Right hindlimb (tissue), 1 donor: Measurements from ENCODE around the gene SMIM35.
A peak's percentile ranks its signal among the peaks of the same experiment; 100 is the strongest.
"Not testable (repeated sequence)": the region's sequence is repeated elsewhere in the genome, so short reads cannot be mapped to it uniquely, and the experiment has no call there.

ENCODE experiments used
- DNase-seq: peaks from one replicate; pipeline ENCODE4 v3.0.0-alpha.2; 2018

The SMIM35 gene

GRCh38 chr11:118027694-118028093, 59.1 kb downstream of the SMIM35 start:
- DNase-seq: no peak

- DNase-seq: no peak
Measured at GRCh38 chr11:118021146-118021545, 65.6 kb downstream of the SMIM35 start.

DNA sequence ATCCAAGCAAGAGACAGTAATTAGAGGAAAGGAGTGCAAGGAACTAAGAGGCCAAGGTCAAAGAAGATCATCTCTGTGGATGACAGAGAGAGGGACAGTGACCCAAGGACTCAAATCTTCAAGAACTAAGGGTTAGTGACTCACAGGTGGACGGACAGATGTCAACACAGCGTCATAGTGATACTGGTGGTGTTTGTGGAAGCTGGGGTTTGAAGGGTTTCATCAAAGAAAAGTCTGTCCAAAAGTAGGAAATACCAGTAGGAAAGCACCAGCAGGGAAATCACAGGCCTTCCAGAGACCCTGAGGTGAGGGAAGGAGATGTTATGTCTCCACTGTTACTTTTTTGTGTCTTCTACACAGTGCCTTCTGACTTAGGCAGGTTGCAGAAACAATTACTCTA, 68.4 kb downstream of the SMIM35 start:
- DNase-seq: no peak

DNA sequence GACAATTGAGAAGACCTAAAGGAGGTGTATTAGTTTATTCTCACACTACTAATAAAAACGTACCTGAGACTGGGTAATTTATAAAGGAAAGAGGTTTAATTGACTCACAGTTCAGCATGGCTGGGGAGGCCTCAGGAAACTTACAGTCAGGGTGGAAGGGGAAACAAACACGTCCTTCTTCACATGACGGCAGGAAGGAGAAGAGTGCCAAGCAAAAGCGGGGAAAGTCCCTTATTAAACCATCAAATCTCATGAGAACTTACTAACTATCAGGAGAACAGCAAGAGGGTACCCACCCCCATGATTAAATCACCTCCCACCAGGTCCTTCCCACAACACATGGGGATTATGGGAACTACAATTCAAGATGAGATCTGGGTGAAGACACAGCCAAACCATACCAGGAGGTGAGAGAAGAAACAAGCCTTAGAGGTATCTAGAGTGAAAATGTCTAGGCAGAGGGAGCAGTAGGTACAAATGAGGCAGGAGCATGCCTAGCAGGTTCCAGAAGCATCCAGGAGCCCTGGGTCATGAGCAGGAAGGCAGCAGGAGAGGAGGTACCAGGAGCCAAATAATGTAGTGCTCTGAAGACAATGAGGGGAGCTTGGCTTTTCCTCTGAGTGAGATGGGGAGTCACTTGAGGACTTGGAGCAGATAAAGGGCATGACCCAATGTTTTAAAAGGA, 69.0 kb downstream of the SMIM35 start:
- no peak for DNase-seq

- DNase-seq: no peak
Measured at GRCh38 chr11:118017111-118017510, 69.7 kb downstream of the SMIM35 start.

DNA sequence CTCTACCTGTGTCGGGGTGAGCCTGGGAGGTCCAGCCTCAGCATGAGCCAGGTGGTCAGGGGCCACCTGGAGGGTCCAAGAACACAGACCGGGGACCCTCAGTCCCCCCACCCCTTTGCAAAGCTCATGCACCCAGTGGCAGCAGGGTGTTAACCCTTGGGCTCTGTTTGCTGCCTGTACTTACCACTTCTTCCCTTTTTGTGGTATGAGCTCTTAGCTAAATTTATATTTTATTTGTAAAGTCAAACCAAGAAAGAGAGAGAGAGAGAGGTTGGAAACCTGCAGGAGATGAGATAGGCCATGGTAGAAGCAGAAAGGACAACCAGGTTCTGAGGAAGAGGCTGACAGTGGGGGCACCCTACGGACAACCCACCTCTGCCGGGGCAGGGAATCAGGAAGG, 70.7 kb downstream of the SMIM35 start:
- DNase-seq: no peak

DNA sequence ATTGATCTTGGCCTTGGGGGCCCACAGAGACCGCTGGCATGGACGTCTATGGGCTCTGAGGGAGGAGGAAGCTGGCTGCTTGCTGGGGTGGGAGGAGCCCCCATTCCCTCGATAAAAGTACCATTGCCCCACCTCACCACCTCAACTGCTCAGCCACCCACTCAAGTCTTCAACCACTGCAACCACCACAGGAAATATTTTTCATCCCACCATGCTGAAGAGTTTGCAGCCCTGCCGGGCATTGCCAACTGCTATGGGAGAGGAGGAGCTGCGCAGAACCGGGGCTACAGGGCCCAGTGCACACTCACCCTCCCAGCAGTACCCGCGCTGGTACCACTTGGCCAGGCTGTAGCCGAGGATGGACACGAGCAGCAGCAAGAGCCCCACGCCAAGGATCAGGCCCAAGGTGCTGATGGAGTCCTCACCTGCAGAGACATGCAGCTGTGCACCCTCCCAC, 71.3 kb downstream of the SMIM35 start:
- DNase-seq: no peak

- DNase-seq: no peak
Measured at GRCh38 chr11:118014022-118014421, 72.7 kb downstream of the SMIM35 start.

GRCh38 chr11:118012083-118012669, 74.6 kb downstream of the SMIM35 start:
- DNase-seq: no peak

DNA sequence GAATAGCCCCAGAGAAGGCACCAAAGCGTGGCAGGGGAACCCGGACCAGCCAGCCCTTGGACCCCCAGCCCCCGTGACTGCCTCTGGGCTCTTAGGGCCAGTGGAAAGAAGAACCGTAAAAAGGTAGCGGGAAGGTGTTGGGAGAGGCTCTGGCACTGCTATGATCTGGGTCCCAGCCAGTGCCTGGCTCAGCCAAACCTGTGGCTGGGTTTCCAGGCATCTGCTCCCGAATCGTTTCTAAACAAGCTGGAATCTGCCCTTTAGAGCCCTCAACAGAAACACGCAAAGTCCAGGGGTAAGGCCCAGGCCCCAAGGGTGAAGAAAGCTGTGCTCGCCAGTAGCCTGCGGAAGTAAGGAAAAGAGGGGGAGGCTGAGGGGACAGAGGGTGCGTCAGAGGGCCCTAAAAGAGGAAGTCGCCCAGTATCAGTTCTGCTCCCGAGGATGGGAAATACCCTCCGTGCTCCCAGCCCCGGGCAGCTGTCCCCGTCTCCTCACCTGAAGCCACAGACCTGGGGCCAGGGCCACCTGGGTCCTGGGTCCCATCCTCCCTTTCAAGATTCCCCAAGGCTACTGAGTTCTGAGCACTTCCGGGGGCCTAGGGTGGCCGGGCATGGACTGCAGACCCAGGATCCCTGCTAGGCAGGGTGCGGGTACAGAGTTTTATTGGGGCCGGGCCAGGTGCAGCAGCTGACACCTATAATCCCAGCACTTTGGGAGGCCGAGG, 75.9 kb downstream of the SMIM35 start:
- DNase-seq: peak; percentile 33

GRCh38 chr11:118009864-118010737, 76.7 kb downstream of the SMIM35 start:
- DNase-seq: no peak

- no peak for DNase-seq
Measured at GRCh38 chr11:118008271-118008911, 78.4 kb downstream of the SMIM35 start.

GRCh38 chr11:118007563-118008270, 79.0 kb downstream of the SMIM35 start:
- DNase-seq: not testable (repeated sequence)

DNA sequence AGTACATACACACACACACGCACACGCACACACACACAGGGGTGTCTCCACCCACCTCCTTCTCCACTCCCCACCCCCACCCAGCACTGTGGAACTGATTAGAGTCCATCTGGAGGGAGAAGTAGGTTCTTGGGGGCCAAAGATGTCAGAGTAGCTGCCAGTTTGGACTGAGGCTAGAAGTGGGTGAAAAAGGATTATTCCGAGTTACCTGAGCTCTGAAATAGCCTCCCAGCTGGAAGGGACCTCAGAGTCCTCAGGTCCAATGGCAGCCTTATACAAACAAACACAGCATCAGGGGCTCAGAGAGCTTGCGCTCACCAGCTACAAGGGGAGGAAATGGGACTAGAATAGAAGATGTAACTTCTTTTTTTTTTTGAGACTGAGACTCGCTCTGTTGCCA, 79.7 kb downstream of the SMIM35 start:
- no peak for DNase-seq

- DNase-seq: no peak
Measured at GRCh38 chr11:118006153-118006534, 80.6 kb downstream of the SMIM35 start.

DNA sequence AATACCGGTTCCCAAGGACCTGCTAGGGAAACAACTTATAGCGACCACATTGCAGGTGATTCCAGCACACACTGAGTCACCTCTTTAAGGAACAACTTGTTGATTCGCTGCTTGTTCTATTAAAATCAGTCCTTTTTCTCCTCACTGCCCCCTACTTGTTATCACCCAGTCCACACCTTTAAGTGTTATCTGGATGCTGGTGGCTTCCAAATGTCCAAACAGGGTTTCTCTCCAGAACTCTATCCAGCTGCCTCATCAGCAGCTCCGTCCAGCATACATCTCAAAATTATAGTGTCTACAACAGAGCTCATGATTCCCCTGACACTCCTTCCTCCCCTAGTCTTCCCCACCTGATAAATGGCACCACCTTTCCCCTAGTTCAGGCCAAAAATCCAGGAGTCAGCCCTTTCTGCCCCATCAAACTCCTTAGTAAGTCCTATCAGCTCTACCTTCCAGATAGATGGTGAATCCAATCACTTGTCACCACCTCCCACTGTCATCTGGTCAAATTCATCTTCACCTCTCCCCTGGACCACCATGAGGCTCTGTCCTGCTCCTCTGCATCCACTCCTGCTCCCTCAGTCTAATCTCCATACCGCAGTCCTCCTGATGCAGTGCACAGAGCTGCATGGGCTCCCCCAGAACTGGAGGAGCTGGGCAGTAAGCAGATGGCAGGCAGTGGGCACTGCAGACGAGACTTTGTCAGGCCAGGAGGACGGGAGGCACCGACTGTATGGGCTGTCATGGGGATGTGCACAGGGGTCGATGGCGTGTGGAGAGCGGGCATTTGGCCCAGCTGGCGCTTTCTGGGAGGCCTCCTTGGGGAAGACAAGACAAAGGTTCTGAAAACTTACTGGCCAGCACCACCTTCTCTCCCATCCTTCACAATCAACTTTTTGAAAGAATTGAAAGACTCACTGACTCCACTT, 81.3 kb downstream of the SMIM35 start:
- DNase-seq: no peak

GRCh38 chr11:118004543-118005223, 82.1 kb downstream of the SMIM35 start:
- no peak for DNase-seq

DNA sequence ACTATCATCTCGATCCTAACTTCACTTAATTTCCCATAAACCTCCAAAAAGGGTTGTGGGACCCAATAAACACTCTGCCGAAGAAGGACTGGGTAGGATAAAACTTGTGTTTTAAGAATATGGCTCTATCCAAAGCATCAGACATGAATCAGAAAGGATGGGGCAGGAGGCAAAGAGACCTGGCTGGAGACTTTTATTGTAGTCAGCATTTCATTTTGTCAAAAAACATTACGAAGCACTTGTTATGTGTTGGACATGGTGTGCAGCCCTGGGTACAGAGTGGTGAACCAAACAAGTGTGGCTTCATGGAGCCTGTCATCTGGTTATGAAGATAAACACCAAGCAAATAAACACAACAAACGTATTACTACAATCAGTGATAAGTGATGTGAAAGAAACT, 83.3 kb downstream of the SMIM35 start:
- no peak for DNase-seq

DNA sequence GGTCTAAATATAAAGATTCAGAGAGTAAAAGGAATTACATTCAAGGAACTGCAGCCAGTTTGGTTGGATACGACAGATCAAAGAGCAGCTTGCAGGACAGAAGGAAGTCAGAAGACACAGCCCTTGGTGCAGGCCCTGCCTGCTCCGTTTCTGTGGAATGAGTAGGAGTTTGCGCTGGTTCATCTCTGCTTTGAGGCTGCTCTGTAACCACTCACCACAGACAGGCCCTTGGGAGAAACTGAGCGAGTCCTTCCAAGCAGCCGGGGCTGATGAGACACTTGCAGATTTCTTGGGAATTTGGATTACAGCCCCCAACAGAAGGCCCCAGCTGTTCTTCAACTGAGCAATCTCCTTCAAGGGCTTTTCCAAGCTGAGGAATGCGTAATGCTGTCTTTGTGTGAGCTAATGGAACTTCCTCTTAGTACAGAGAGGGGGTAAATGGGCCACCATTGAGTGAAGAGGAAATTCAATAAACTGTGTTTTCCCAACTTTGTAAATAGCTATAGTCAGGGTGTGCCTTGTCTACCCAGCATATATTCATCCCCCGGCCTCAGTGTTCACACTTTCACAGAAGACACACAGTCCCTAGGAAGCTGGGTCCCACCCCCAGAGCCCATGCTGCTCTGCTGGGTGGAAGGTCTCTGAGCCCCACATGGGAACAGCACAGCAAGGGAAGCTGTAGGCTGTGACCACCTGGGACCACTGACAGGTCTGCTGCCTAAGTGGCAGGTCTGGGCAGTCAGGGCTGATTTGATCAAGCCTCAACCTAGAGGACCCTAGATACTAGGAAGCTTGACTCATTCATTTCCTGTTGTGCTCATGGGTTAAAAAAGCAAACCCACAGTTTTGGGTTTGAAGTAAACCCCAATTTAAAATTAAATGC, 84.0 kb downstream of the SMIM35 start:
- peak; percentile 63 for DNase-seq
